Measurements from ENCODE around the gene MARS1.
"Not testable (repeated sequence)": the region's sequence is repeated elsewhere in the genome, so short reads cannot be mapped to it uniquely, and the experiment has no call there.

Gene MARS1

DNA sequence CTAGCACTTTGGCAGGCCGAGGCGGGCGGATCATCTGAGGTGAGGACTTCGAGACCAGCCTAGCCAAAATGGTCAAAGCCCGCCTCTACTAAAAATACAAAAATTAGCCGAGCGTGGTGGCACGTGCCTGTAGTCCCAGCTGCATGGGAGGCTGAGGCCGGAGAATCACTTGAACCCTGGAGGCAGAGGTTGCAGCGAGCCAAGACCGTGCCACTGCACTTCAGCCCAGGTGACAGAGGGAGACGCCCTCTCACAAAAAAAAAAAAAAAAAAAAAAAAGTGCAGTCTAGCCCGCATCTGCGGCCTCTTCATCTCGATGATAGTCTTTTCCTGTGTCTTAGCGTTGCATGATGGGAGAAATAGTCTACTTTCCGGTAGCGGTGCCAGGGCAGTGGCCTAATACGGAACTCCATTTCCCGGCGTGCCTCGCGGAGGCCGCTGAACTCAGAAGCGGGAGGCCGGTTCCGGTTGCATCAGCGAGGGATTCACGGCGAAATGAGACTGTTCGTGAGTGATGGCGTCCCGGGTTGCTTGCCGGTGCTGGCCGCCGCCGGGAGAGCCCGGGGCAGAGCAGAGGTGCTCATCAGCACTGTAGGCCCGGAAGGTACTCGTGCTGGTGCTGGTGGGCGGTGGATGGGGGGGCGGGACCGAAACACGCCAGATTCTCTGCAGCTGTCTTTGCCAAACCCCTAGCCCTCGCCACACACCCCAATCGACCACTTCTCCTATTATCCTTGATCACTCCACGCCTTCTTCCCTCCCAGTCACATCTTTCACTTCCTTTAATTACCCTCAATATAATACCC, at the start of gene MARS1:
MARS1 (plus strand) TSS at position 472 of the 805 bp plus-strand sequence; CDS start at position 495, 23 bp downstream.
- DNase-seq (ENCODE audit: low read depth) = peak; percentile 87

DNA sequence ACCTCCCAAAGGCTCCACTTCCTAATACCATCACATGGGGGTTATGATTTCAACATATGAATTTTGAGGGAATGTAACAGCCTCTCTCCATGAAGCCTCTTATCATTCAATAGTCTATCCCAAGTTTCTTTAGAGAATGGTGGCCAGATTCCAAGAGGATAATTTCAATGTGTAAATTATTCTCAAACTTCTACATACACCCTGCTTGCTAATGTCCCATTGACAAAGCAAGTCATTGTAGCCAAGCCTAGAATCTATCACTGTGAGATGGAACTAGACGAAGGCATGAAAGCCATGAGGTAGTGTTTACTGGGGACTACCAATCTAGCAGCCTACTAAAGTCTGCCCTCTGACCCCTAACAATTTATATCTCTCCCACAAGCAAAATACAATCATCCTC, 49.5 kb upstream of the MARS1 start:
- DNase-seq (ENCODE audit: low read depth) = no peak

DNA sequence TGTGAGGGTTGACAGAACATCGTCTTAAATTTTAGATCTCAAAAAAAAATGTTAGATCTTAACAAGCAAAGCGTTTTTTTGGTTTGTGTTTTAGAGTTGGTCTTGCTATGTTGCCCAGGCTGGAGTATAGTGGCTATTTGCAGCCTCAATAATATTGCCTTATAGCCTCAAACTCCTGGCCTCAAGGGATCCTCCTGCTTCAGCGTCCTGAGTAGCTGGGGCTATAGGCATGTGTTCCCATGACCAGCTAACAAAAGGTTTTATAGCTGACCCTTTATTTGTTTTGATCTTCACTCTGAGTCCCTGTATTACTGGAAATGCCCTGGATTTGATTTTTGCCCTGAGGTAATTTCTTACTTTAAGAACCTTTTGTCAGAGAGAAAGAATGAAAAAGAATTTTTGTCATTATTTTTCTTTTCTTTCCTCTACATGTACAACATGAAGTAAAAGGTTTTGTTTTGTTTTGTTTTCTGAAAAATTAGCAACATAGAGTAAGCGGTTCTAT, 48.1 kb upstream of the MARS1 start:
- DNase-seq (ENCODE audit: low read depth) = no peak

DNA sequence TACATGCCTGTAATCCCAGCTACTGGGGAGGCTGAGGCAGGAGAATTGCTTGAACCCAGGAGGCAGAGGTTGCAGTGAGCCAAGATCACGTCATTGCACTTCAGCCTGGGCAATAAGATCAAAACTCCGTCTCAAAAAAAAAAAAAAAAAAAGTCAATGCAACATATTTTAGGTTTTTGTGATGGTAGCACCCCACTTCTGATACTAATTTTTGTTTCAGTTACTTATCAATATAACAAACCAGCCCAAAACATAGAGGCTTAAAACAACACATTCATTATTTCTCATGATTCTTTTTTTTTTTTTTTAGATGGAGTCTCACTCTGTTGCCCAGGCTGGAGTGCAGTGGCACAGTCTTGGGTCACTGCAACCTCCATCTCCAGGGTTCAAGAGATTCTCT, 46.5 kb upstream of the MARS1 start:
- not testable (repeated sequence) for DNase-seq (ENCODE audit: low read depth)

DNA sequence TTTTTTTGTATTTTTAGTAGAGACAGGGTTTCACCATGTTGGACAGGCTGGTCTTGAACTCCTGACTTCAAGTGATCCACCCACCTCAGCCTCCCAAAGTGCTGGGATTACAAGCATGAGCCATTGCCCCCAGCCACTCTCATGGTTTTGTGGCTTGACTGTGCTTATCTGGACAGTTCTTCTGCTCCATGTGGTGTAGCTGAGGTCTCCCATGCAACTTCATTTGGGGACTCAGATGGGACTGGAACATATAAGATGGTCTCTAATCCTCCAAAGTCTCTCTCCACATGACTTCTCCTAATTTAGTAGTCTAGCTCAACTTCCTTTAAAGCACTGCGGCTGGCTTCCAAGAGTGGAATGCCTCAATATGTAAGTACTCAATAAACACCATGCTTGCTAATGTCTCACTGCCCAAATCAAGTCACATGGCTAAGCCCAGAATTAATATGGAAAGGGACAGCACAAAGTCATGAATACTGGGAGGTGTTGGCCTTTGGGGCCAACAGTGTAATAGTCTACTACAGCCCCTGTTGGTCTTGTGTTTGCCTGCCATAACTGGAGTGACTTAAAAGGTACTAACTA, 45.9 kb upstream of the MARS1 start:
- no peak for DNase-seq (ENCODE audit: low read depth)

DNA sequence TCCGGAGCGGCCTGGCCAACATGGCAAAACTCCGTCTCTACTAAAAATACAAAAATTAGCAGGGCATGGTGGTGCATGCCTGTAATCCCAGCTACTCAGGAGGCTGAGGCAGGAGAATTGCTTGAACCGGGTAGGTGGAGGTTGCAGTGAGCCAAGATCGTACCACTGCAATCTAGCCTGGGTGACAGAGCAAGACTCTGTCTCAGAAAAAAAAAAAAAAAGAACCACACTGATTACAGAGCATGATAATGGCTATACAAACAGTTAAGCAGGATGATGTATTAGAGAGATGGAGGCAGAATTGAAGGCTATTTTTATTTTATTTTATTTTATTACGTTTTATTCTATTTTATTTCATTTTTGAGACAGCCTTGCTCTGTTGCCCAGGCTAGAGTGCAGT, 43.5 kb upstream of the MARS1 start:
- not testable (repeated sequence) for DNase-seq (ENCODE audit: low read depth)

DNA sequence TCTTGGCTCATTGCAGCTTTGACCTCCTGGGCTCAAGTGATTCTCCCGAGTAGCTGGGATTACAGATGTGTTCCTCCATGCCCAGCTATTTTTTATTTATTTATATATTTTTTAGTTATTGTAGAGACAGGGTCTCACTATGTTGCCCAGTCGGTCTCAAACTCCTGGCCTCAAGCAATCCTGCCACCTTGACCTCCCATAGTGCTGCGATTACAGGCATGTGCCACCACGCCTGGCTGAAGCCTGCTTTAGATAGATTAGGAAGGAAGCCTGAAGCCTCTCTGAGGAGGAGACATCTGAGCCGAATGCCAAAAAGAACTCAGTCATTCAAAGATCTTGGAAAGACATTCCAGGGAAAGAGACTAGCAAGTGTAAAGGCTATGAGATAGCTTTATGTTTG, 43.1 kb upstream of the MARS1 start:
- DNase-seq (ENCODE audit: low read depth) = no peak

DNA sequence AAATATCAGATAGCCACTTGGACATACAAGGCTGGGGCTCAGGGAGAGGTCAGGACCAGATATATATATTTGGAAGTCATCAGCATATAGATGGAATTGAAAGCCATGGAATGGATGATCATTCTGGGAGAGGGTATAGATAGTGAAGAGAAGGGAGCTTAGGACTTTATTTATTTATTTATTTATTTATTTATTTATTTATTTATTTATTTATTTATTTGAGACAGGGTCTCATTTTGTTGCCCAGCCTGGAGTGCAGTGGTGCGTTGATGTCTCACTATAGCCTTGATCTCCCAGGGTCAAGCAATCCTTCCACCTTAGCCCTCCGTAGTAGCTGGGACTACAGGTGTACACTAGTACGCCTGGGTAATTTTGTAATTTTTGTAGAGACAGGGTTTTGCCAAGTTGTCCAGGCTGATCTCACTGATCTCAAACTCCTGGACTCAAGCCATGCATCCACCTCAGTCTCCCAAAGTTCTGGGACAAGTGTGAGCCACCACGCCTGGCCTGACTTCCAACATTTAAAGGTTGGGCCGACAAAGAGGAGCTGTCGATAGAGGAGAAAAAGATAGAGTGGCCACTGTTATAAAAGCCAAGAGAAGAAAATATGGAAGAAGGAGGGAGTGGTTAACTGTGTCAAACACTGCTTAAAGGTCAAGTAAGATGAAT, 41.4 kb upstream of the MARS1 start:
- DNase-seq (ENCODE audit: low read depth) = no peak

DNA sequence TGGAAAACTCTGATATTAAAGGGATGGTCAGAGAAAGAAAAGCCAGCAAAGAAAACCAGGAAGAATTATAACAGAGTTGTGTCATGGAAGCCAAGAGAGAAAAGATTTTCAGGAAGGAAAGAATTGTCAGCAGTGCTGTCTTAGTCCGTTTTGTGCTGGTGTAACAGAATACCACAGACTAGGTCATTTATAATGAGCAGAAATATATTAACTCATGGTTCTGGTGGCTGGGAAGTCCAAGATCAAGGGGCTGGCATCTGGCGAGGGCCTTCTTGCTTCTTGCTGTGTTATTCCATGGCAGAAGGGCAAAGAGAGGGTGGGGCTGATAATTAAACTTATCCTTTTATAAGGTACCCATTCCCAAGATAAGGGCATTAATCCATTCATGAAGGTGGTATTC, 39.2 kb upstream of the MARS1 start:
- no peak for DNase-seq (ENCODE audit: low read depth)

DNA sequence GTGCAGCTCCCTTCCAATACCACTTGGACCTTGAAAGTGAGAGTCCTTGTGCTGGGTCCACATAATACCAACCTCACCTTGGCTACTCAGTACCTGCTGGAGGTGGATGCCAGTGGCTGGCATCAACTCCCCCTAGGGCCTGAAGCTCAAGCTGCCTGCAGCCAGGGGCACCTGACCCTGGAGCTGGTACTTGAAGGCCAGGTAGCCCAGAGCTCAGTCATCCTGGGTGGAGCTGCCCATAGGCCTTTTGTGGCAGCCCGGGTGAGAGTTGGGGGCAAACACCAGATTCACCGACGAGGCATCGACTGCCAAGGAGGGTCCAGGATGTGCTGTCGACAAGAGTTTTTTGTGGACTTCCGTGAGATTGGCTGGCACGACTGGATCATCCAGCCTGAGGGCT, 38.5 kb upstream of the MARS1 start:
- no peak for DNase-seq (ENCODE audit: low read depth)

DNA sequence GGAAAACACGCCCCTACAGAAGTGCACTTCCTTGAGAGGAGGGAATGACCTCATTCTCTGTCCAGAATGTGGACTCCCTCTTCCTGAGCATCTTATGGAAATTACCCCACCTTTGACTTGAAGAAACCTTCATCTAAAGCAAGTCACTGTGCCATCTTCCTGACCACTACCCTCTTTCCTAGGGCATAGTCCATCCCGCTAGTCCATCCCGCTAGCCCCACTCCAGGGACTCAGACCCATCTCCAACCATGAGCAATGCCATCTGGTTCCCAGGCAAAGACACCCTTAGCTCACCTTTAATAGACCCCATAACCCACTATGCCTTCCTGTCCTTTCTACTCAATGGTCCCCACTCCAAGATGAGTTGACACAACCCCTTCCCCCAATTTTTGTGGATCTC, 37.8 kb upstream of the MARS1 start:
- no peak for DNase-seq (ENCODE audit: low read depth)

DNA sequence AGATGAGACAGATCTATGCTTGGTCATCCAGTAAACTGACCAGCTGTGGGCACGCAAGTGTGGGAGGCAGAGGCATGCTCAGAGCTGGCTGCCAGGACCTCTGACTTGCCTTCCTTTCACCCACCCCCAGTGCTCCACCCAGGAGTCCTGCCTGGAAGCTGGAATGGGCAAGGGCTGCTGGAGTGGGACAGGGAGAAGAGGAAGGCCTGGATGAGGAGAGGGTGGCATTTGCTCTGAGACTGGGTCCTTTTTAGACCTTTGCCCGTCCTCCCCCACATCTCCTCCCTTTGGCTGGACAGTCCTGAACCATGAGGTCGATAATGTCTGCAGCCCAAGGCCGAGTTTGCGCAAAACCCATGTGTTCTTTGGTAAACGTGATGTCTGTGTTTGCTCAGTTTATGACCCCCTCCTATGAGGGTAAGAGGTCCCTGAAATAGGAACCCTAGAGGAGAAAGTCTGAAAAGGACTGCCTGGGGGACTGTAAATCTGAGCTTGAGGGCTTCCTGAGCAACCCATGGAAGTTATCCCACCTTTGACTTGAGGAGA, 36.6 kb upstream of the MARS1 start:
- no peak for DNase-seq (ENCODE audit: low read depth)

DNA sequence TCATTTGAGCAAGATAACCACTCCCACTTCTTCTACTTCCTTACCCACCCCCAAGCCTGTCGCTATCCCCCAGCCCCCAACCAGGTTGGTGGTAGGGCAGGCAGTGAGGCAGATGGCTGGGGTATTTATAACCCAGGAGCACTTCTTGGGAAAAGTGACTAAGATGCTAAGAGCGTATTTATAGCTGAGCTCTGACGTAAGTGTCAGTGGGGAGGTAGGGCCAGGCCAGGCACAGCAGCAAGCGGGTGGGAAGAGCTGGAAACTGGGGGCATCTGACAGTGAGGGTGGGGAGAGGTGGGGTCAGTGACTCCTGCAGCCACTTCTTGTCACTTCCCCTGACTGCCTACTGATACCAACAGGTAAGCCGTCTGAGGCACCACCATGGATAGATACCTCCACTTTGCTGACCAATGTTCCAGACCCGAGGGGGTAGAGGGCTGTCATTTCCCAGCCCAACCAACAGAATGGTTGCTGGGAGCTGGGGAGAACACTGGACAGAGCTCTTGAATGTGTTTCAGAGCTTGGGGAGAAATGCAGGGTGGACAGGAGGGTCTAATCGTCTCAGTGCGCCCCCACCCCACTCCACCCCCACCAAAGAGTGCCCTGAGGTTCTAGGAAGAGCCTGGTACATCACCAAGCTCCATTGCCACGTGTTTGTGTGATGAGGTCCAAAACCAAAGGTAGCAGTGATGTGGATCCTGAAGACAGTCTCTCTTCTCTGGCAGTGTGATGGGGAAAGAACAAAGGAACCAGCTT, 35.5 kb upstream of the MARS1 start:
- no peak for DNase-seq (ENCODE audit: low read depth)

DNA sequence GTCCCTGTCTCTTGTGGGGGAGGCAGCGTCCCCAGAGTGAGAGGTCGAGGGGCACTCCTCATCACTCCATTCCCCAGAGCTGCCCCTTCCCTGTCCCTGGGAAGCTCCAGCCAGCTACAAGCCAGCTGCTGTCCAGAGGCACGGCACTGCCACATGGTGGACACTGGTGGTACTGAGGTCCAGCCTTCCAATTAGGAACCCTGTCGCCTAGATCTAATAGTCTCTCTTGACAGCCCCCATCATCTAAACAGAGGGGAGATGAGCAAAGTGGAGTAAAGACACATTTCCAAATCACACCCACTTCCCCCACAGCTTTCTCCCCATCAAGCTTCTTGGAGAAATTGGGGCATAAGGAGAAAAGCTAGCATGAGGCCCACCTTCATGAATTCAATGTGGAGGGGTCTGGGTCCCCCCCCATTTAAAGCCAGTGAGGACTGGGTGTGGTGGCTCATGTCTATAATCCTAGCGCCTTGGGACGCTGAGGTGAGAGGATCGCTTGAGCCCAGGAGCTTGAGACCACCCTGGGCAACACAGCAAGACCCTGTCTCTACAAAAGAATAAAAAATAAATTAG, 34.8 kb upstream of the MARS1 start:
- DNase-seq (ENCODE audit: low read depth) = no peak

DNA sequence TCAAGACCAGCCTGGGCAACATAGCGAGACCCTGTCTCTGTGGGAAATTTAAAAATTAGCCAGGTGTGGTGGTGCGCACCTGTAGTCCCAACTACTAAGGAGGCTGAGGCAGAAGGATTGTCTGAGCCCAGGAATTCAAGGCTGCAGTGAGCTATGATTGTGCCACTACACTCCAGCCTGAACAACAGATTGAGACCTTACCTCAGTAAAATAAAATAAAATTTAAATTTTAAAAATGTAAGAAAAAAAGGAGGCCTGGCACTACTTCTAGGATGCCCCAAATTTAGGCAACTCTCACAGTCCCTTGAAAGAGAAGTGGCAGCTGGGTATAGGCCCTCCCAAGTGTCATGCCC, 33.7 kb upstream of the MARS1 start:
- DNase-seq (ENCODE audit: low read depth) = no peak

DNA sequence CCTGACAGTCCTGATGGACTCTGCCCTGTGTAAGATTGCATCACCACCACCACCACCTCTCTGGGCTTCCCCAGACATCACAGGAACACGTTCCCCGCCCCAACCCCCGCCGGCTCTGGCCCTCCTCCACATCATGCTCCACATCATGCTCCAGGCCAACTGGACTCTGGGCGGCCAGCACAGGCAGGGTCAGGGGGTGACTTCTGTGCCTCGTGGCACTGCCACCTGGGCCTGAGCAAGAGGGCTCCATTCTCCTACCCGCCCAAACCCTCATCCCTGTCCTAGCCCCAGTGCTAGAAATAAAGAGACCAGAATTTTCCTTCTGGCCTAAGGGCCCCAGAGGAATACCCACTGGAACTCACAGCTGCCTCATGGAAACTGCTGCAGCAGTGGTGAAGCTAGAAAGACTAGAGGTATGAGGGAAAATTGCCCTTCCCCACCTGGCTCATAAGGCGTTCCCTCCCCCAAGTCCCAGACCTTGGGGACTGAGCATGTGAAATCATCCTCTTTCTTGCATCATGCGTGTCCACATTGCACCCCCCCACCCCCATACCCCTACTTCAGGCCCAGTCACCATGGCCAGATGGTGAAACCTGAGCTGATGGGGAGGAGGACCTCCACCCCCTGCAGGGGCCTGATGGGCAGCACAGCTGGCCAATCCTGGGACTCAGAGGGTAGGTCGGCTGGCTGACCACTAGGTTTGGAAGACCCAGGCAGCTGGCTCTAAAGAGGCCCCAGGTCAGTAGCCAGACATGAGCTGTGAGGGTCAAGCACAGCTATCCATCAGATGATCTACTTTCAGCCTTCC, 33.1 kb upstream of the MARS1 start, which contains the start of gene INHBE:
INHBE (plus strand) TSS at position 742 of the 808 bp plus-strand sequence. CDS start 230 bp downstream, outside the sequence.
- DNase-seq (ENCODE audit: low read depth) = no peak

DNA sequence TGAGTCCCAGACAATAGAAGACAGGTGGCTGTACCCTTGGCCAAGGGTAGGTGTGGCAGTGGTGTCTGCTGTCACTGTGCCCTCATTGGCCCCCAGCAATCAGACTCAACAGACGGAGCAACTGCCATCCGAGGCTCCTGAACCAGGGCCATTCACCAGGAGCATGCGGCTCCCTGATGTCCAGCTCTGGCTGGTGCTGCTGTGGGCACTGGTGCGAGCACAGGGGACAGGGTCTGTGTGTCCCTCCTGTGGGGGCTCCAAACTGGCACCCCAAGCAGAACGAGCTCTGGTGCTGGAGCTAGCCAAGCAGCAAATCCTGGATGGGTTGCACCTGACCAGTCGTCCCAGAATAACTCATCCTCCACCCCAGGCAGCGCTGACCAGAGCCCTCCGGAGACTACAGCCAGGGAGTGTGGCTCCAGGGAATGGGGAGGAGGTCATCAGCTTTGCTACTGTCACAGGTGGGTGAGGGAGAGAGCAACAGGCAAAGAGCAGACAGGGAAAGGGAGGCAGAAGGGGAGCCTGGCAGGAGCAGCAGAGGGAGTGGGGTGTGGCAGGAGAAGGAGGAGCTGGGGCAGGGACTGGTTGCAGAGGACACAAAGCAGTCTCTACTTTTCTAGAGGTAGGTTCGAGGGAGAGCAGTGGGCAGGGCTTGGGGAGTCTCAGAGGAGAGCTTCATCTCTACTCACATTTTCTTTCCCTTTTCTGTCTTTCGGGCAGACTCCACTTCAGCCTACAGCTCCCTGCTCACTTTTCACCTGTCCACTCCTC, 32.3 kb upstream of the MARS1 start:
- DNase-seq (ENCODE audit: low read depth) = no peak

DNA sequence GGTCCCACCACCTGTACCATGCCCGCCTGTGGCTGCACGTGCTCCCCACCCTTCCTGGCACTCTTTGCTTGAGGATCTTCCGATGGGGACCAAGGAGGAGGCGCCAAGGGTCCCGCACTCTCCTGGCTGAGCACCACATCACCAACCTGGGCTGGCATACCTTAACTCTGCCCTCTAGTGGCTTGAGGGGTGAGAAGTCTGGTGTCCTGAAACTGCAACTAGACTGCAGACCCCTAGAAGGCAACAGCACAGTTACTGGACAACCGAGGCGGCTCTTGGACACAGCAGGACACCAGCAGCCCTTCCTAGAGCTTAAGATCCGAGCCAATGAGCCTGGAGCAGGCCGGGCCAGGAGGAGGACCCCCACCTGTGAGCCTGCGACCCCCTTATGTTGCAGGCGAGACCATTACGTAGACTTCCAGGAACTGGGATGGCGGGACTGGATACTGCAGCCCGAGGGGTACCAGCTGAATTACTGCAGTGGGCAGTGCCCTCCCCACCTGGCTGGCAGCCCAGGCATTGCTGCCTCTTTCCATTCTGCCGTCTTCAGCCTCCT, 31.6 kb upstream of the MARS1 start:
- DNase-seq (ENCODE audit: low read depth) = no peak

DNA sequence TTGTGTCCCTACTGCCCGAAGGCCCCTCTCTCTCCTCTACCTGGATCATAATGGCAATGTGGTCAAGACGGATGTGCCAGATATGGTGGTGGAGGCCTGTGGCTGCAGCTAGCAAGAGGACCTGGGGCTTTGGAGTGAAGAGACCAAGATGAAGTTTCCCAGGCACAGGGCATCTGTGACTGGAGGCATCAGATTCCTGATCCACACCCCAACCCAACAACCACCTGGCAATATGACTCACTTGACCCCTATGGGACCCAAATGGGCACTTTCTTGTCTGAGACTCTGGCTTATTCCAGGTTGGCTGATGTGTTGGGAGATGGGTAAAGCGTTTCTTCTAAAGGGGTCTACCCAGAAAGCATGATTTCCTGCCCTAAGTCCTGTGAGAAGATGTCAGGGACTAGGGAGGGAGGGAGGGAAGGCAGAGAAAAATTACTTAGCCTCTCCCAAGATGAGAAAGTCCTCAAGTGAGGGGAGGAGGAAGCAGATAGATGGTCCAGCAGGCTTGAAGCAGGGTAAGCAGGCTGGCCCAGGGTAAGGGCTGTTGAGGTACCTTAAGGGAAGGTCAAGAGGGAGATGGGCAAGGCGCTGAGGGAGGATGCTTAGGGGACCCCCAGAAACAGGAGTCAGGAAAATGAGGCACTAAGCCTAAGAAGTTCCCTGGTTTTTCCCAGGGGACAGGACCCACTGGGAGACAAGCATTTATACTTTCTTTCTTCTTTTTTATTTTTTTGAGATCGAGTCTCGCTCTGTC, 31.0 kb upstream of the MARS1 start:
- DNase-seq (ENCODE audit: low read depth) = no peak
